OCI-LY7 (cell line): Measurements from ENCODE around the gene MARF1. TPM values are rescaled to one million over a fixed set of nuclear protein-coding genes. Genes with fewer than 3 reads are reported as not detected.

ENCODE experiments used
- BruUV-seq: library from RNA; stranded (reverse); fragments of 400-500 nt; replicated peaks from 2 replicates; lab custom pipeline; 2021; lab: Mats Ljungman, UMichigan
- CTCF ChIA-PET: fragments of 300-600 bp; sonication (Branson Sonifier 250); formaldehyde crosslinking; loops from one replicate; lab custom pipeline; 2022; ENCODE audit warnings: antibody characterized with exemption; ENCODE audit not compliant: unreplicated experiment; lab: Charles Lee
- POLR2A ChIA-PET: fragments of 300-600 bp; sonication (Branson Sonifier 250); formaldehyde crosslinking; loops from one replicate; lab custom pipeline; 2022; ENCODE audit warnings: antibody characterized with exemption; lab: Charles Lee
- DNase-seq: peaks from one replicate; pipeline ENCODE4 v3.0.0-alpha.2; 2015; ENCODE audit warnings: low spot score
- H2AFZ ChIP-seq: fragments of 200-600 bp; sonication (generic), shearing (Covaris generic); 2 replicates; pipeline ENCODE4 v1.6.1; 2014; ENCODE audit warnings: mild to moderate bottlenecking, antibody characterized with exemption, low read length, moderate library complexity
- H3K27ac ChIP-seq: fragments of 200-600 bp; sonication (generic); 2 replicates; pipeline ENCODE4 v1.5.1; 2014; ENCODE audit warnings: mixed run types, low read depth, mild to moderate bottlenecking, moderate library complexity, low read length, inconsistent platforms; ENCODE audit not compliant: poor library complexity, severe bottlenecking
- H3K36me3 ChIP-seq: fragments of 200-600 bp; sonication (generic); 2 replicates; pipeline ENCODE4 v1.6.1; 2014; ENCODE audit warnings: mild to moderate bottlenecking, antibody characterized with exemption, low read length, moderate library complexity, mixed read lengths; ENCODE audit not compliant: insufficient read depth
- H3K4me1 ChIP-seq: fragments of 200-600 bp; sonication (generic); 2 replicates; pipeline ENCODE4 v1.5.1; 2014; ENCODE audit warnings: mild to moderate bottlenecking, low read length; ENCODE audit not compliant: insufficient read depth, poor library complexity, severe bottlenecking
- H3K4me2 ChIP-seq: fragments of 200-600 bp; sonication (generic); 2 replicates; pipeline ENCODE4 v1.6.1; 2014; ENCODE audit warnings: mild to moderate bottlenecking, low read length
- H3K4me3 ChIP-seq: fragments of 200-600 bp; sonication (generic); 2 replicates; pipeline ENCODE4 v1.5.1; 2014; ENCODE audit warnings: mild to moderate bottlenecking, low read depth, low read length; ENCODE audit not compliant: poor library complexity, severe bottlenecking
- H3K79me2 ChIP-seq: fragments of 200-600 bp; sonication (generic); 2 replicates; pipeline ENCODE4 v1.6.1; 2016; ENCODE audit warnings: low read depth, mild to moderate bottlenecking, low read length, moderate library complexity, mixed read lengths; ENCODE audit not compliant: insufficient read depth
- H3K9me2 ChIP-seq: fragments of 200-600 bp; sonication (generic); 2 replicates; pipeline ENCODE4 v1.6.1; 2016; ENCODE audit warnings: mild to moderate bottlenecking, low read length, mixed read lengths; ENCODE audit not compliant: insufficient read depth
- H3K9me3 ChIP-seq: fragments of 200-600 bp; sonication (generic); 2 replicates; pipeline ENCODE4 v1.6.1; 2014; ENCODE audit warnings: mild to moderate bottlenecking, mixed run types, low read length, mixed read lengths
- H4K20me1 ChIP-seq: fragments of 200-600 bp; sonication (generic); 2 replicates; pipeline ENCODE4 v1.6.1; 2014; ENCODE audit warnings: mild to moderate bottlenecking, antibody characterized with exemption, low read length, moderate library complexity, mixed read lengths; ENCODE audit not compliant: insufficient read depth
- CTCF ChIP-seq: fragments of 200-600 bp; sonication (generic); conservative IDR thresholded peaks from 2 replicates; pipeline ENCODE4 v1.5.1; 2014; ENCODE audit warnings: mild to moderate bottlenecking, antibody characterized with exemption, low read length, moderate library complexity, mixed read lengths
- EZH2phosphoT487 ChIP-seq: fragments of 200-600 bp; sonication (generic); IDR thresholded peaks from 2 replicates; pipeline ENCODE4 v1.6.1; 2018; ENCODE audit warnings: low read depth, borderline replicate concordance, mild to moderate bottlenecking, mixed run types, antibody characterized with exemption, low read length, moderate library complexity, mixed read lengths
- intact Hi-C: fragments of 100-400 bp; cut with micrococcal nuclease; formaldehyde crosslinking; loops from one replicate; pipeline ENCODE4 v1.10.0; 2022; ENCODE audit not compliant: unreplicated experiment
- total RNA-seq, 2 experiments: library from RNA; depleted of rRNA in 1 of 2; stranded (reverse); fragments of >200 nt in 1 of 2; shearing (Covaris generic) in 1 of 2; gene quantifications; 2 replicates each; pipeline ENCODE4 v1.2.3, GENCODE V29; 2014 to 2022

The MARF1 gene
- total RNA-seq, 2 experiments from 2014 or later = 20.6 to 71.1 TPM

- TF ChIP-seq EZH2phosphoT487 (no peak), CTCF (no peak)
- ChIA-PET CTCF (no interaction called here), POLR2A (interaction anchor here (0.6 to 1.6 kb wide), 4 partner anchors 10 to 274 kb away, joined by 3 to 4 read pairs (median 3); no protein-coding TSS in a partner anchor)
- no peaks in the 10 kb centered on the region for H3K9me2 ChIP-seq
- no peaks in the 10 kb centered on the region for H4K20me1 ChIP-seq
- H3K4me2 ChIP-seq = peak overlapping the region; percentile 65
- H3K27ac ChIP-seq = peak overlapping the region; percentile 78
- H2AFZ ChIP-seq = no peak overlapping the region; the same call in 1 of the 2 replicates
- peak overlapping the region; percentile 42 for H3K4me3 ChIP-seq
- H3K9me3 ChIP-seq = no peaks in the 10 kb centered on the region
- no peak for DNase-seq
- BruUV-seq = no TSS peak
- peaks cover 74% of the 10 kb centered on the region for H3K4me1 ChIP-seq
- intact Hi-C loops = no loop called here
- peaks cover 80% of the 10 kb centered on the region for H3K36me3 ChIP-seq
- peaks cover 55% of the 10 kb centered on the region for H3K79me2 ChIP-seq
Observed at GRCh38 chr16:15635926-15636325, 7.0 kb downstream of the MARF1 start.

DNA sequence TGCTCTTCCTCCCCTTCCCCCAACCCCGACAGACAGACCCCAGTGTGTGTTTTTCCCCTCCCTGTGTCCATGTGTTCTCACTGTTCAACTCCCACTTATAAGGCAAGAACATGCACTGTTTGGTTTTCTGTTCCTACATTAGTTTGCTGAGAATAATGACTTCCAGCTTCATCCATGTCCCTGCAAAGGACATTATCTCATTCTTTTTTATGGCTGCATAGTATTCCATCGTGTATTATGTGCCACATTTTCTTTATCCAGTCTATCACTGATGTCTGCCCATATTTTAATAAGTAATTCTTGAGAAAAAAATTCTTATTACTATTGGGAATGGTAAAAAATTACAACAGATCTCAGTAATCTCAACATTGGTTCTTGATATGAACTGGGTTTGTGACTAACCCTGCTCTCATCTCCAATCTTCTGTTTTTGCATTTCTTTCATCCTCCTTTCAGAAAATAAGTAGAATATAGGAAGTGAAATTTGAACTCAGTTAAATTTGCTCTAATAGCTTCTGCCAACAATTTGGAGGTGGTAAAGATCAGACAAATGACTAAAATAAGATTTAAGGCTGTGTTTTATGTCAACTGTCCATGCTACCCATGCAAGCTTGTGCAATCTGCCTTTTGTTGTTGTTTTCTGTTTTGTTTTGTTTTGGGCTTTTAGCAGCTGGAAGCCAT, 11.1 kb downstream of the MARF1 start:
- Histone ChIP-seq H2AFZ (no peak overlapping the region), H3K9me2 (no peaks in the 10 kb centered on the region), H3K4me2 (peak overlapping the region; percentile 16), H4K20me1 (no peaks in the 10 kb centered on the region), H3K9me3 (no peaks in the 10 kb centered on the region), H3K4me3 (no peak overlapping the region), H3K79me2 (peaks cover 21% of the 10 kb centered on the region; the same call in 1 of the 2 replicates), H3K36me3 (peaks cover 94% of the 10 kb centered on the region), H3K27ac (peak overlapping the region; percentile 12), H3K4me1 (peaks cover 34% of the 10 kb centered on the region)
- TF ChIP-seq CTCF = no peak
- TF ChIP-seq EZH2phosphoT487 = no peak
- BruUV-seq = no TSS peak
- intact Hi-C loops = no loop called here
- POLR2A ChIA-PET = interaction anchor here (1.5 kb wide), 1 partner anchor 11 kb away, joined by 4 read pairs; the partner anchor contains the start of gene MARF1
- DNase-seq = no peak
- CTCF ChIA-PET = no interaction called here

- Histone ChIP-seq H3K79me2 (no peaks in the 10 kb centered on the region), H3K9me2 (no peaks in the 10 kb centered on the region), H3K4me2 (no peak overlapping the region), H4K20me1 (no peaks in the 10 kb centered on the region), H2AFZ (no peak overlapping the region), H3K4me3 (no peak overlapping the region), H3K4me1 (no peaks in the 10 kb centered on the region), H3K9me3 (no peaks in the 10 kb centered on the region), H3K36me3 (peaks cover 96% of the 10 kb centered on the region), H3K27ac (no peak overlapping the region)
- ChIA-PET POLR2A (no interaction called here), CTCF (no interaction called here)
- intact Hi-C loops = no loop called here
- no TSS peak for BruUV-seq
- TF ChIP-seq CTCF (no peak), EZH2phosphoT487 (no peak)
- DNase-seq = no peak
Observed at GRCh38 chr16:15621889-15622288, 21.1 kb downstream of the MARF1 start.
